NT2/D1 (cell line): ENCODE data around the gene G3BP2.
"Not testable (repeated sequence)": the region's sequence is repeated elsewhere in the genome, so short reads cannot be mapped to it uniquely, and the experiment has no call there.

ENCODE experiments used
- DNase-seq: peaks from one replicate; pipeline ENCODE4 v3.0.0-alpha.2; 2011; ENCODE audit warnings: low read depth, low spot score
- H3K27me3 ChIP-seq: 2 replicates; pipeline ENCODE4 v1.6.0; 2011; ENCODE audit warnings: mild to moderate bottlenecking; ENCODE audit not compliant: insufficient read length, insufficient read depth
- H3K36me3 ChIP-seq: 2 replicates; pipeline ENCODE4 v1.6.1; 2011; ENCODE audit warnings: mild to moderate bottlenecking, low read length, mixed read lengths; ENCODE audit not compliant: insufficient read depth, insufficient read length
- H3K4me1 ChIP-seq: 2 replicates; pipeline ENCODE4 v1.5.1; 2011; ENCODE audit not compliant: insufficient read depth, insufficient read length
- H3K4me3 ChIP-seq: 2 replicates; pipeline ENCODE4 v1.5.1; 2011; ENCODE audit warnings: low read depth; ENCODE audit not compliant: insufficient read length
- H3K9ac ChIP-seq: 2 replicates; pipeline ENCODE4 v1.6.0; 2011; ENCODE audit warnings: low read depth; ENCODE audit not compliant: insufficient read length
- H3K9me3 ChIP-seq: 2 replicates; pipeline ENCODE4 v1.5.1; 2011; ENCODE audit warnings: mild to moderate bottlenecking, low read length; ENCODE audit not compliant: insufficient read depth
- SUZ12 ChIP-seq: IDR thresholded peaks from 2 replicates; pipeline ENCODE4 v1.6.1; 2011; ENCODE audit not compliant: insufficient read length, insufficient read depth; ENCODE audit errors: extremely low read depth
- YY1 ChIP-seq: IDR thresholded peaks from 2 replicates; pipeline ENCODE4 v1.6.1; 2011; ENCODE audit not compliant: insufficient read length, insufficient read depth
- ZNF274 ChIP-seq: IDR thresholded peaks from 2 replicates; pipeline ENCODE4 v1.6.1; 2011; ENCODE audit warnings: mild to moderate bottlenecking, low read depth, low read length

Gene G3BP2

DNA sequence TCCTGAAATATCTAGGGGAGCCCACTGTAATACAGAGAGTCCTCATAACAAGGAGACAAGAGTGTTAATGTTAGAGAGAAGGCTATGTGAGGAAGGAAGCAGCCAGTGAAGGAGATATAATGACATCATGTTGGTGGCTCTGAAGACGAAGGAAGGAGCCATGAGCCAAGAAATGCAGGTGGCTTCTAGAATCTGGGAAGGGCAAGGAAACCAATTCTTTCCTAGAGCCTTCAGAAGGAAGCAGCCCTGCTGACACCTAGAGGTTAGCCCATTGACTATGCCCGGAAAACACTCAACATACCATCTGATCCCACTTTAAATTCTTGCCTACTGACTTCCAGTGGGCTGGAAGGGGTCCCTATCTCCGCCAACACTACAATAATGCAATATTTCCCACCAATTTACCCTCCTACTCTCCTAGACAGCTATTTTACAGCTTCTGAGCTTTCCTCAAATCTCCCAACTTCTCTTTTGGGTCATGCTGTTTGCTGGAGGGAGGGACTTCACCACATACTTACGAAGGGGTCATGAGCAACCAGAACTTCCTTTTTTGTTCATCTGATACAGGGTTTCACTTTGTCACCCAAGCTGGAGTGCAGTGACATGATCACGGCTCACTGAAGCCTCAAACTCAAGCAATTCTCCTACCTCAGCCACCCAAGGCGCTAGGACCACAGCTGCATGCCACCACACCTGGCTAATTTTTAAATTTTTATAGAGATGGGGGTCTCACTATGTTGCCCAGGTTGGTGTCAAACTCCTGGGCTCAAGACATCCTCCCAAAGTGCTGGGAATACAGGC, 25.2 kb upstream of the G3BP2 start:
- TF ChIP-seq YY1 (no peak), SUZ12 (no peak), ZNF274 (no peak)
- Histone ChIP-seq H3K27me3 (no peaks in the 10 kb centered on the region), H3K4me3 (no peak overlapping the region), H3K9me3 (no peaks in the 10 kb centered on the region), H3K9ac (no peak overlapping the region), H3K36me3 (peaks cover 14% of the 10 kb centered on the region), H3K4me1 (no peaks in the 10 kb centered on the region)
- DNase-seq, result no peak

DNA sequence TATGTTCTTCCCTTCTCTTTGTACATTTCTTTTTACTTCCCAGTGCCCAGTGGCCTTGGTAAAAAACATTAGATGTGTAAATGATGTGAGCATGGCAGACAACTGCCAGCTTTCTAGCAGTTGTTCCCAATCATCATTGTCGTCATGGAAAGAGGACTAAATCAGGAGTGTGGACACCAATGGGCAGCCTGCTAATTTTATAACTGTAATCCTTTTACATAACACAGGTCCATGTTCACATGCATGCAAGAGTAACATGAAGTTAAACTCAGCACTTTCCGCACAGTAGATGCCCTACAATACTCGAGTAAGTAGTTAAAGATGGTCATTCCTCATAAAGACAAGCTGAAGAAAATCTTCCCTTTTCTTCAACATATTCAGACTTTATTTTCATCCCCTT, 23.4 kb upstream of the G3BP2 start:
- H3K4me3 ChIP-seq, result no peak overlapping the region
- peaks cover 23% of the 10 kb centered on the region for H3K36me3 ChIP-seq
- no peaks in the 10 kb centered on the region for H3K27me3 ChIP-seq
- TF ChIP-seq YY1 (no peak), ZNF274 (no peak), SUZ12 (no peak)
- H3K9ac ChIP-seq, result no peak overlapping the region
- no peaks in the 10 kb centered on the region for H3K9me3 ChIP-seq
- DNase-seq, result no peak
- no peaks in the 10 kb centered on the region for H3K4me1 ChIP-seq

DNA sequence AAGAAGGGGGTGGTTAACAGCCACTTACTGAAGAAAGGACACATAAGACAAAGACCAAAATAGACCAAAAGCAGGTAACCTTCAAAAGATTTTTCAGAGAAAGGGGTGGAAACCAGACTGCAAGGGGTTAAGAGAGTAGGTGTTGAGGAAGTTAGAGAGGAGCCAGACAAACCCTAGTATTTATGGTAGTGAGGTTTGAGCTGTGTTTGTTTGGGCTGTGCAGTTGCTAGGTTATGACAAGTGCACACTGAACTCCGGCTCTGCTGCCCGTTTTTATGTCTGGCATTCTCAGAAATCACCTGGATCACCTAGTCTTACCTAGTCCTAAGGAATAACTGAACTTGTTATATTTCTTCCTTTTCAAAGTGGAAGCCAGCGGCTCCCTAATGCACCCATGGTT, 22.9 kb upstream of the G3BP2 start:
- H3K4me1 ChIP-seq, result no peaks in the 10 kb centered on the region
- H3K36me3 ChIP-seq, result peaks cover 27% of the 10 kb centered on the region
- no peak overlapping the region for H3K4me3 ChIP-seq
- no peaks in the 10 kb centered on the region for H3K9me3 ChIP-seq
- DNase-seq, result no peak
- TF ChIP-seq YY1, result no peak
- TF ChIP-seq SUZ12, result no peak
- no peak for TF ChIP-seq ZNF274
- H3K27me3 ChIP-seq, result no peaks in the 10 kb centered on the region
- H3K9ac ChIP-seq, result no peak overlapping the region

DNA sequence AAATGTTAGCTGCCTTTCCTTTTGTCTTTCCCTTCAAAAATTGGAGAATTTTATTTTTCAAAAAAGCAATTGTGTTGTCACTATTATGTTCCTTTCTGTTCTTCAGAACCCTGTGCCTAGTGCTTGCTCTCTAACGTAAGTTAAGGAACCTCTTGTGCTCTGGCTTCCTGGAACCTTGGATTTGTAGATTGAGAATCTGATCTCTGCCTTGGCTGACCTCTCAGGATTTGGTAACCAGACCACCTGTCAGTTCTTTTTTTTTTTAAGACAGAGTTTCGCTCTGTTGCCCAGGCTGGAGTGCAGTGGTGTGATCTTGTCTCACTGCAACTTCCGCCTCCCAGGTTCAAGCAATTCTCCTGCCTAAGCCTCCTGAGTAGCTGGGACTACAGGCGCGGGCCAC, 18.9 kb upstream of the G3BP2 start:
- not testable (repeated sequence) for H3K4me3 ChIP-seq, H3K27me3 ChIP-seq, H3K9me3 ChIP-seq, DNase-seq, H3K9ac ChIP-seq, H3K4me1 ChIP-seq
- peaks cover 39% of the 10 kb centered on the region for H3K36me3 ChIP-seq

DNA sequence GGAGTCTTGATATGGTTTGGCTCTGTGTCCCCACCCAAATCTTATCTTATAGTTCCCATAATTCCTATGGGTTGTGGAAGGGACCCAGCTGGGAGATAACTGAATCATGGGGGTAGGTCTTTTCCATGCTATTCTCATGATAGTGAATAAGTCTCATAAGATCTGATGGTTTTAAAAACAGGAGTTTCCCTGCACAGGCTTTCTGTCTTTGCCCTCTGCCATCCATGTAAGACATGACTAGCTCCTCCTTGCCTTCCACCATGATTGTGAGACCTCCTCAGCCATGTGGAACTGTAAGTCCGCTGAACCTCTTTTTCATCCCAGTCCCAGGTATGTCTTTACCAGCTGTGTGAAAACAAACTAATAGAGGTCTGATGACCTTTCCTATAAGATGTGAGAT, 13.9 kb upstream of the G3BP2 start:
- peaks cover 25% of the 10 kb centered on the region for H3K36me3 ChIP-seq
- H3K27me3 ChIP-seq, H3K4me1 ChIP-seq, H3K9me3 ChIP-seq, H3K9ac ChIP-seq, DNase-seq, H3K4me3 ChIP-seq: not testable (repeated sequence)

DNA sequence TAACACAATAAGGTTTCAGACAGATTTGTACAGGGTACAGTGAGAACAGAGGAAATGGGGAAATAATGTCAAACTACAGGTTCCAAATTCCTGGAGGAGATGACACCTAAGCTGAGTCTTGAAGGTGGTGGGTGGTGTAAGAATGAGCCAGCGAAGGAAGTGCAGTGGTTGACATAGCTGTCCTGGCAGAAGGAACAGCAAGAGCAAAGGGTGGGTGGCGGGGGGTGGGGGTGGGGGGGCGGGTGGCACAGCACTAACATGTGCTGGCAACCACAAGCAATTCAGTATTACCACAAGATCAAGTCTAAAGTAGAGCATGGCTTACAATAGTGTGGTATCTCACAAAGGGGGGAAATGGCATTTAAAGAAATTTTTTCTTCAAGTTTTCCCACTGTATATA, 13.1 kb upstream of the G3BP2 start:
- Histone ChIP-seq H3K27me3 (no peaks in the 10 kb centered on the region), H3K9ac (no peak overlapping the region), H3K4me1 (no peaks in the 10 kb centered on the region), H3K36me3 (peaks cover 19% of the 10 kb centered on the region), H3K9me3 (peaks cover 4% of the 10 kb centered on the region; the same call in 1 of the 2 replicates), H3K4me3 (no peak overlapping the region)
- no peak for TF ChIP-seq YY1
- TF ChIP-seq ZNF274, result no peak
- TF ChIP-seq SUZ12, result no peak
- no peak for DNase-seq

DNA sequence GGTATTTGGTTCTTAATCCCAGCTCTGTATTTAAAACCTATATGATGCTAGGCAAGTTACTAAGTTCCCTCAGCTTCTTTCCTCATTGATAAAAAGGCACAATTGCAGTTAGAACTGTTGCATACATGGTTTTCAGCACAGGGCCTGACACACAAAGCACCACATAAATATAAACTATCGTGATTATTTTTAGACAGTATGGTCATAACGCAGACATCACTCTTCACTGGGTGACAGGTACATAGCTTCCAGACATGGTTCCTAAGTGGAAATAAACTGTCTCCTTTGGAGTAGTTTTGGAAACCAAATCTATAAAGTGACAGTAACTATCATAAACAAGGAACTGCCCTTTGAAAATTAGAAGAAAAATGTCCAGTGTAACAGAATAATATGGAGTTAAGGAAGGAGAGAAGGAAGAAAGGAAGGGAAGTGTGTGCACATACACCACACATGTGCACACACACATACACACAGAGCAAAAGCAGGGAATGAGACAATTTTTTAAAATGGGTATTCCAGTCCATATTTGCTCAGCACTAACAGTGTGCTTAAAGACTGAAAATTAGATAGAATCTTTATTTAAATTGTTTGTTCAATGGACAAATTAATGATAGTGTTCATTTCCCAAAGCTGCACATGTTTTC, 12.5 kb upstream of the G3BP2 start:
- no peak for DNase-seq
- Histone ChIP-seq H3K27me3 (no peaks in the 10 kb centered on the region), H3K4me3 (no peak overlapping the region), H3K9ac (no peak overlapping the region), H3K36me3 (peaks cover 13% of the 10 kb centered on the region), H3K9me3 (peaks cover 4% of the 10 kb centered on the region; the same call in 1 of the 2 replicates), H3K4me1 (no peaks in the 10 kb centered on the region)
- TF ChIP-seq SUZ12, result no peak
